ENCODE results near the gene DTNA.
A peak's percentile ranks its signal among the peaks of the same experiment; 100 is the strongest.

Gene DTNA

GRCh38 chr18:34835466-34835865 is 125.4 kb downstream of the DTNA start:
- H3K4me3 ChIP-seq (ENCODE audit: low read length) = no peak overlapping the region
- TF ChIP-seq CTCF (conservative IDR thresholded peaks at IDR 0.05; ENCODE audit: low read length) = no peak
- DNase-seq (ENCODE audit: low read depth) = no peak

GRCh38 chr18:34837769-34838272 is 127.7 kb downstream of the DTNA start:
- no peak for TF ChIP-seq CTCF (conservative IDR thresholded peaks at IDR 0.05; ENCODE audit: low read length)
- no peak overlapping the region for H3K4me3 ChIP-seq (ENCODE audit: low read length)
- peak; percentile 31 for DNase-seq (ENCODE audit: low read depth)

GRCh38 chr18:34838669-34839068 is 128.6 kb downstream of the DTNA start:
- no peak for DNase-seq (ENCODE audit: low read depth)
- no peak overlapping the region for H3K4me3 ChIP-seq (ENCODE audit: low read length)
- no peak for TF ChIP-seq CTCF (conservative IDR thresholded peaks at IDR 0.05; ENCODE audit: low read length)

GRCh38 chr18:34840256-34840826 is 130.2 kb downstream of the DTNA start:
- H3K4me3 ChIP-seq (ENCODE audit: low read length) = no peak overlapping the region
- DNase-seq (ENCODE audit: low read depth) = no peak
- no peak for TF ChIP-seq CTCF (conservative IDR thresholded peaks at IDR 0.05; ENCODE audit: low read length)

GRCh38 chr18:34841891-34842290 is 131.8 kb downstream of the DTNA start:
- H3K4me3 ChIP-seq (ENCODE audit: low read length) = no peak overlapping the region
- DNase-seq (ENCODE audit: low read depth) = no peak
- TF ChIP-seq CTCF (conservative IDR thresholded peaks at IDR 0.05; ENCODE audit: low read length) = no peak

GRCh38 chr18:34844072-34844471 is 134.0 kb downstream of the DTNA start:
- no peak overlapping the region for H3K4me3 ChIP-seq (ENCODE audit: low read length)
- TF ChIP-seq CTCF (conservative IDR thresholded peaks at IDR 0.05; ENCODE audit: low read length) = no peak
- DNase-seq (ENCODE audit: low read depth) = no peak

GRCh38 chr18:34844732-34845459 is 134.8 kb downstream of the DTNA start:
- DNase-seq (ENCODE audit: low read depth) = no peak
- no peak for TF ChIP-seq CTCF (conservative IDR thresholded peaks at IDR 0.05; ENCODE audit: low read length)
- no peak overlapping the region for H3K4me3 ChIP-seq (ENCODE audit: low read length)
